ENCODE measurements around the gene RAB3D.
"Not testable (repeated sequence)": the region's sequence is repeated elsewhere in the genome, so short reads cannot be mapped to it uniquely, and the experiment has no call there.

RAB3D gene

GRCh38 chr19:11365557-11366117 lies 26.2 kb upstream of the RAB3D start:
- no peak for DNase-seq

- no peak for DNase-seq
These were observed 25.5 kb upstream of the RAB3D start for GRCh38 chr19:11364935-11365334.

- DNase-seq = no peak
These were observed 24.9 kb upstream of the RAB3D start for GRCh38 chr19:11364296-11364904.

GRCh38 chr19:11363881-11364280 lies 24.4 kb upstream of the RAB3D start:
- no peak for DNase-seq

GRCh38 chr19:11361771-11362731 lies 22.6 kb upstream of the RAB3D start:
- DNase-seq = no peak

- DNase-seq = no peak
These were observed 21.7 kb upstream of the RAB3D start for GRCh38 chr19:11361037-11361770.

- DNase-seq = no peak
These were observed 20.0 kb upstream of the RAB3D start for GRCh38 chr19:11359421-11359820.

GRCh38 chr19:11356676-11357550 lies 17.5 kb upstream of the RAB3D start:
- DNase-seq = no peak

- DNase-seq = no peak
These were observed 16.6 kb upstream of the RAB3D start for GRCh38 chr19:11356074-11356397.

GRCh38 chr19:11355160-11356073 lies 16.0 kb upstream of the RAB3D start, which contains the start of gene PLPPR2:
PLPPR2 (plus strand) TSS chr19:11355432; CDS start chr19:11357674, 2,242 bp downstream.
- DNase-seq = peak; percentile 94

- not testable (repeated sequence) for DNase-seq
These were observed 14.6 kb upstream of the RAB3D start for GRCh38 chr19:11354102-11354501.

- no peak for DNase-seq
These were observed 9.7 kb upstream of the RAB3D start for GRCh38 chr19:11349171-11349570.

- no peak for DNase-seq
These were observed 8.1 kb upstream of the RAB3D start for GRCh38 chr19:11347546-11348039.

GRCh38 chr19:11346104-11346940 lies 6.9 kb upstream of the RAB3D start, which contains the start of the genes CCDC159 and TMEM205:
CCDC159 (plus strand) TSS chr19:11346519; CDS start chr19:11346607, 88 bp downstream.
TMEM205 (minus strand) TSS chr19:11346268; CDS start chr19:11345619, 649 bp downstream.
- peak; percentile 100 for DNase-seq

GRCh38 chr19:11345122-11345803 lies 5.8 kb upstream of the RAB3D start:
- no peak for DNase-seq

GRCh38 chr19:11342429-11342828 lies 3.0 kb upstream of the RAB3D start:
- DNase-seq = no peak

GRCh38 chr19:11340099-11340467 lies 626 bp upstream of the RAB3D start:
- DNase-seq = not testable (repeated sequence)

- DNase-seq = peak; percentile 11
These were observed 746 bp downstream of the RAB3D start for GRCh38 chr19:11338569-11339253.

Data from inflammatory macrophage treated with lipopolysaccharide for 4 hours (primary cell).